Activated naive CD8-positive, alpha-beta T cell treated with anti-CD3 and anti-CD28 coated beads, Interleukin-2, amount 50 U/mL, for 24 hours (primary cell): ENCODE results near the gene ZNF772.
"Not testable (repeated sequence)": the region's sequence is repeated elsewhere in the genome, so short reads cannot be mapped to it uniquely, and the experiment has no call there.

Experiments used
- ATAC-seq: fragments of 150-1000 bp; cut with Tn5 transposase; one replicate; pipeline ENCODE4 v1.10.0; 2021
- DNase-seq: peaks from one replicate; pipeline ENCODE4 v3.0.0; 2021
- H3K27ac Mint-ChIP-seq: one replicate; pipeline ENCODE4 v1.8.0; 2021; ENCODE audit warnings: mild to moderate bottlenecking, mixed read lengths
- H3K27me3 Mint-ChIP-seq: one replicate; pipeline ENCODE4 v1.8.0; 2021; ENCODE audit warnings: mixed read lengths
- H3K36me3 Mint-ChIP-seq: one replicate; pipeline ENCODE4 v1.8.0; 2021; ENCODE audit warnings: low read depth, mixed read lengths
- H3K4me1 Mint-ChIP-seq: one replicate; pipeline ENCODE4 v1.8.0; 2021; ENCODE audit warnings: mixed read lengths
- H3K4me3 Mint-ChIP-seq: one replicate; pipeline ENCODE4 v1.8.0; 2021; ENCODE audit warnings: mild to moderate bottlenecking, moderate library complexity, mixed read lengths
- H3K9me3 Mint-ChIP-seq: one replicate; pipeline ENCODE4 v1.8.0; 2021; ENCODE audit warnings: mixed read lengths

The ZNF772 gene

GRCh38 chr19:57477191-57478008 lies at the start of gene ZNF772:
Gene ZNF772, minus strand, starts transcription at chr19:57477566. Its CDS starts 257 bp downstream, at chr19:57477309.
- DNase-seq (peak; percentile 86), ATAC-seq (peak; percentile 100)
- Mint-ChIP-seq H3K9me3 (peaks cover 65% of the 10 kb centered on the region), H3K27me3 (no peaks in the 10 kb centered on the region), H3K27ac (peak within 1 kb of the TSS; percentile 88), H3K4me1 (peaks cover 18% of the 10 kb centered on the region), H3K36me3 (peaks cover 58% of the 10 kb centered on the region), H3K4me3 (peak within 1 kb of the TSS; percentile 89)

- not testable (repeated sequence) for DNase-seq, H3K4me3 Mint-ChIP-seq, H3K27ac Mint-ChIP-seq, H3K27me3 Mint-ChIP-seq, H3K4me1 Mint-ChIP-seq, ATAC-seq
- H3K36me3 Mint-ChIP-seq, result peaks cover 65% of the 10 kb centered on the region
- H3K9me3 Mint-ChIP-seq, result peaks cover 41% of the 10 kb centered on the region
Observed at GRCh38 chr19:57518021-57518420, 40.7 kb upstream of the ZNF772 start.

DNA sequence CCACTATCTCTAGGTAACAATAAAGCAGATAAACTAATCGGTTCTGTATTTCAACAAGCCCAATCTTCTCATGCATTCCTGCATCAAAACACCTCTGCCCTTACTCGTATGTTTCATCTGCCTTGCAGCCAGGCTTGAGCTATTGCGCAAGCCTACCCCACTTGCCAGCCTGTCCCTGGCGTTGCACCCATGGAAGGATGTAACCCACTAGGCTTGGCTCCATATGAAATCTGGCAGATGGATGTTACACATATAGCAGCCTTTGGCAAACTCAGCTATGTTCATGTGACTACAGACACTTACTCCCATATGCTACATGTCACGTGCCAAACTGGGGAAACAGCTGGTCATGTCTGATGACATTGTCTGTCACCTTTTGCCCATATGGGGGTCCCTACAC lies 37.9 kb upstream of the ZNF772 start:
- H3K27ac Mint-ChIP-seq, result no peak overlapping the region
- ATAC-seq (no peak), DNase-seq (no peak)
- no peak overlapping the region for H3K4me3 Mint-ChIP-seq
- H3K4me1 Mint-ChIP-seq, result no peaks in the 10 kb centered on the region
- peaks cover 41% of the 10 kb centered on the region for H3K9me3 Mint-ChIP-seq
- peaks cover 74% of the 10 kb centered on the region for H3K36me3 Mint-ChIP-seq
- H3K27me3 Mint-ChIP-seq, result no peaks in the 10 kb centered on the region

GRCh38 chr19:57512845-57513244 lies 35.5 kb upstream of the ZNF772 start:
- H3K4me1 Mint-ChIP-seq, result no peaks in the 10 kb centered on the region
- ATAC-seq, result no peak
- H3K27ac Mint-ChIP-seq, result no peak overlapping the region
- peak; percentile 7 for DNase-seq
- peaks cover 87% of the 10 kb centered on the region for H3K36me3 Mint-ChIP-seq
- no peaks in the 10 kb centered on the region for H3K27me3 Mint-ChIP-seq
- H3K4me3 Mint-ChIP-seq, result no peak overlapping the region
- peaks cover 55% of the 10 kb centered on the region for H3K9me3 Mint-ChIP-seq

DNA sequence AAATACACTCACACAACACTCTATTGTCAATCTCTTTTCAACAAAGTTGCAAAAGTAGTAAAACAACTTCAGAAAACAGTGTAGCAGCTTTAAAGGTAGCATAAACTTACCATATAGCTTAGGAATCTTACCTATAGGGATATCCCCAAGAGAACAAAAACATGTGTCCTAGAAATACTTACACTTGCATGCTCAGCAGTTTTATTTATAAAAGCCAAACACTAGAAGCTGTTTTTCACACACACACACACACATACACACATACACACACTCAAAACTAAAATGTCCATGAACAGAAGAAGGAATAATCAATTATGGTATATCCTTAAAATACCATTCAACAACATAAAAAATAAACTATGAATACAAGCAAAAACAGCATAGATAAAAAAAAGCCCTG lies 34.1 kb upstream of the ZNF772 start:
- Mint-ChIP-seq H3K9me3 (peaks cover 61% of the 10 kb centered on the region), H3K4me1 (no peaks in the 10 kb centered on the region), H3K27me3 (no peaks in the 10 kb centered on the region), H3K36me3 (peaks cover 86% of the 10 kb centered on the region), H3K27ac (no peak overlapping the region), H3K4me3 (no peak overlapping the region)
- ATAC-seq, result no peak
- no peak for DNase-seq

DNA sequence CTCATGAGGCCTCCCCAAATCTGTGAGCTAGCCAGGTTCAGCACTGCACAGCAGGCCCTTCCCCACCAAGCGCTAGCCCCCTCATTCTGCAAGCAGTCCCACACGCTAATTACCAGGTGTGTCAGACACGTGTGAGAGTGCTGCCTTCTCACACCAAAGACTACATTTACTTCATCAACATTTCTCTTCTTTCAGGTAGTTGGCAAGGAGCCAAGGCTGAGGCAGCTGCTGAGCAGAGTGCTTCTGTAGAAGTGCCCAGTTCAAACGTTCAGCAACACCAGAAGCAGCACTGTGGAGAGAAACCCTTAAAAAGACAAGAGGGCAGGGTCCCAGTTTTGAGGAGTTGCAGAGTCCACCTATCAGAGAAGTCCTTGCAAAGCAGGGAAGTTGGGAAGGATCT lies 28.8 kb upstream of the ZNF772 start:
- Mint-ChIP-seq H3K4me1 (peaks cover 3% of the 10 kb centered on the region), H3K9me3 (peaks cover 62% of the 10 kb centered on the region), H3K4me3 (no peak overlapping the region), H3K27ac (no peak overlapping the region), H3K36me3 (peaks cover 88% of the 10 kb centered on the region), H3K27me3 (no peaks in the 10 kb centered on the region)
- DNase-seq (no peak), ATAC-seq (no peak)

- peak overlapping the region; percentile 87 for H3K4me3 Mint-ChIP-seq
- peaks cover 56% of the 10 kb centered on the region for H3K9me3 Mint-ChIP-seq
- peaks cover 67% of the 10 kb centered on the region for H3K36me3 Mint-ChIP-seq
- not testable (repeated sequence) for H3K27me3 Mint-ChIP-seq, DNase-seq, ATAC-seq
- H3K4me1 Mint-ChIP-seq, result peaks cover 19% of the 10 kb centered on the region
- H3K27ac Mint-ChIP-seq, result peak overlapping the region; percentile 86
Observed at GRCh38 chr19:57500400-57500799, 23.0 kb upstream of the ZNF772 start.

DNA sequence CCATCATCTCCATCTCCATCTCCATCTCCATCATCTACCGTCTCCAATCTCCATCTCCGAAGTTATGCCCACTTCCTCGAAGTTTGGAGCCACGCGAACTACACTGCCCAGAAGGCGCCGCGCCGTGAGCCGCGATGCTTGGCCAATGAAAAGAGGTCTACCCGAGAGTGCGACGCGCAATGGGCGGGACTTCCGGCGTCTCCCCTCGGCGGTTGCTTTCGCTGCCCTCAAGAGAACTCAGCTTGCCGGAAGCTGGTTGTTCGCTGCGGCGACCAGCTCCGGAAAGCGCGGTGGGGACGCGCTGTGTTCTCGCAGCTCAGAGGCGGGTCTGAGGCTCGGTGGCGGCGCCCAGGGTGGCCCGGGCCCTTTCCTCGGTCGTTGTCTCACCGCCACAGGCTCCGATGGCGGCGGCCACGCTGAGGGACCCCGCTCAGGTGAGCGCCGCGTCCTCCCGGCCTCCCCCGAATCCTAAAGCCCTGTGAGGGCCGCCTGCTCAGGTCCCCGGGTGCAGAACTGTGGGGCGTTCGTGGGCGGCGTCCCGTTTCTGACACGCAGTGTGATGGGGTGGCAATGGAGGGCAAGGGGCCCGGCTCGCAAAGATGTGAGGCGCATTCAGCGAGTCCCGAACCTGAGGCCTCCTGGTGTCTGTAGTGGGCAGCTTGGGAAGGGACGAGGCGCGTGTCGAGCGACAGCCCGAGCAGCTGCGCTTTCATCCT lies 22.5 kb upstream of the ZNF772 start, which contains the start of gene ZNF773:
ZNF773 (plus strand) TSS at position 259 of the 716 bp plus-strand sequence; CDS start at position 402, 143 bp downstream.
- H3K9me3 Mint-ChIP-seq, result peaks cover 62% of the 10 kb centered on the region
- ATAC-seq (peak; percentile 100), DNase-seq (peak; percentile 96)
- not testable (repeated sequence) for H3K27me3 Mint-ChIP-seq
- peaks cover 19% of the 10 kb centered on the region for H3K4me1 Mint-ChIP-seq
- H3K4me3 Mint-ChIP-seq, result peak within 1 kb of the TSS; percentile 87
- H3K27ac Mint-ChIP-seq, result peak within 1 kb of the TSS; percentile 88
- H3K36me3 Mint-ChIP-seq, result peaks cover 65% of the 10 kb centered on the region

GRCh38 chr19:57499332-57499679 lies 21.9 kb upstream of the ZNF772 start:
- peak overlapping the region; percentile 88 for H3K27ac Mint-ChIP-seq
- not testable (repeated sequence) for ATAC-seq, H3K27me3 Mint-ChIP-seq, DNase-seq
- peaks cover 66% of the 10 kb centered on the region for H3K9me3 Mint-ChIP-seq
- peaks cover 65% of the 10 kb centered on the region for H3K36me3 Mint-ChIP-seq
- H3K4me3 Mint-ChIP-seq, result peak overlapping the region; percentile 87
- peaks cover 19% of the 10 kb centered on the region for H3K4me1 Mint-ChIP-seq

DNA sequence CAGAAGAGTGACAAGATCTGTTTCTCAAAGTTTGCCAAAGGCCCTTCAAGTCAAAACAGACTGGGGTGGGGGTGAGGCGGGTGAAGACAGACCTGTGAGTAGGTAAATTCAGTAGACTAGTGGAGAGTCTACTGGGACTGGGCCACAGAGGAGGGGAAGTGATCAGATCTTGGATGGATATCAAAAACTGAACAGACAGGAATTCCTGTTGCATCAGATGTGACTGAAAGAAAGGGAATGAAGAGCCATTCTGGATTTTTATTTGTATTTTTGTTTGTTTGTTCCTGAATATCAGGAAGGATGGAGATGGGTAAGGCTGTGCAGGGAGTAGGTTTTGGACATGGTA lies 10.9 kb upstream of the ZNF772 start:
- Mint-ChIP-seq H3K4me1 (peaks cover 12% of the 10 kb centered on the region), H3K4me3 (peak overlapping the region; percentile 73), H3K36me3 (peaks cover 48% of the 10 kb centered on the region), H3K9me3 (peaks cover 43% of the 10 kb centered on the region)
- not testable (repeated sequence) for DNase-seq, ATAC-seq, H3K27me3 Mint-ChIP-seq, H3K27ac Mint-ChIP-seq

- DNase-seq (peak; percentile 93), ATAC-seq (peak; percentile 96)
- Mint-ChIP-seq H3K27ac (peak within 1 kb of the TSS; percentile 54), H3K36me3 (peaks cover 42% of the 10 kb centered on the region), H3K4me1 (peaks cover 12% of the 10 kb centered on the region), H3K4me3 (peak within 1 kb of the TSS; percentile 73), H3K9me3 (peaks cover 37% of the 10 kb centered on the region)
- H3K27me3 Mint-ChIP-seq, result not testable (repeated sequence)
Observed at GRCh38 chr19:57487477-57488298, 10.3 kb upstream of the ZNF772 start, which contains the start of gene ZNF419. Gene ZNF419, plus strand, starts transcription at chr19:57487750. Its CDS starts 201 bp downstream, at chr19:57487951.

DNA sequence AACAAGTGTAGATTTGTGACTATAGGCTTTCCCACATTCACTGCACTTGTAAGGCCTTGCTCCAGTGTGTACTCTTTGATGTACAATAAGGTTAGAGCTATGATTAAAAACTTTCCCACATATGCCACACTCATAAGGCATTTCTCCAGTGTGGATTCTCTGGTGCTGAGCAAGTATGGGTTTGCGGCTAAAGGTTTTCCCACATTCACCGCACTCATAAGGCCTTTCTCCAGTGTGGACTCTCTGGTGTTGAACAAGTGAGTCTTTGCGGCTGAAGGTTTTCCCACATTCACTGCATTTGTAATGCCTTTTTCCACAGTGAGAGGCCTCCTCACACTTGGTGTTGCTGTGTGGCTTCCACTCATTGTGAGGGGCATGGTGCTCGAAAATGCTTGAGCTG lies 3.7 kb downstream of the ZNF772 start:
- peaks cover 90% of the 10 kb centered on the region for H3K36me3 Mint-ChIP-seq
- H3K27me3 Mint-ChIP-seq, result no peaks in the 10 kb centered on the region
- no peak for DNase-seq
- peaks cover 18% of the 10 kb centered on the region for H3K4me1 Mint-ChIP-seq
- no peak for ATAC-seq
- H3K9me3 Mint-ChIP-seq, result peaks cover 83% of the 10 kb centered on the region
- H3K4me3 Mint-ChIP-seq, result no peak overlapping the region
- H3K27ac Mint-ChIP-seq, result no peak overlapping the region

DNA sequence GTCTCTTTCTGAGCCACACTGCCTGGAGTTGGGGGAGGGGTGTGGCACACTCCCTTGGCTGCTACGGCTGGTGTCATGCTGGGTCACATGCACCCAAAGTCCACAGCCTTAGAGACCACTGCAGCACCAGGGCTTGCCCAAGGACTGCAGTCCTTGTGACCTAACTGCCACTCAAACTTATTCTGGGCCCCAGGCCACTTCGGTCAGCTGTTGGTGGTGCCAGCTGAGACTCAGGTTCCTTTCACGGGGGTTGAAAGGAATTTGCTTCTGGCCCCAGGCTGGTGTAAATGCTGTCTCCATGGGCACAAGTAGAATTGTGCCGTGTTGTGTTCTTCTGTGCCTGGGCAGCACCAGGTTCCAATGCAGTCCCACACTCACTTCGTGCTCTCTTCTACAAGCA lies 10.9 kb downstream of the ZNF772 start:
- ATAC-seq (no peak), DNase-seq (no peak)
- Mint-ChIP-seq H3K36me3 (peaks cover 49% of the 10 kb centered on the region), H3K27me3 (no peaks in the 10 kb centered on the region), H3K9me3 (peaks cover 69% of the 10 kb centered on the region), H3K4me1 (no peaks in the 10 kb centered on the region), H3K4me3 (no peak overlapping the region), H3K27ac (no peak overlapping the region)

GRCh38 chr19:57465680-57466381 lies 11.5 kb downstream of the ZNF772 start:
- no peak for DNase-seq
- Mint-ChIP-seq H3K27ac (no peak overlapping the region), H3K9me3 (peaks cover 69% of the 10 kb centered on the region), H3K4me3 (no peak overlapping the region), H3K4me1 (no peaks in the 10 kb centered on the region), H3K36me3 (peaks cover 49% of the 10 kb centered on the region), H3K27me3 (no peaks in the 10 kb centered on the region)
- ATAC-seq, result peak; percentile 73
